ENCODE measurements around the gene KAT7. TPM values are rescaled to one million over a fixed set of nuclear protein-coding genes. Genes with fewer than 3 reads are reported as not detected.
"Not testable (repeated sequence)": the region's sequence is repeated elsewhere in the genome, so short reads cannot be mapped to it uniquely, and the experiment has no call there.

KAT7 gene
- 49.0 TPM for total RNA-seq

DNA sequence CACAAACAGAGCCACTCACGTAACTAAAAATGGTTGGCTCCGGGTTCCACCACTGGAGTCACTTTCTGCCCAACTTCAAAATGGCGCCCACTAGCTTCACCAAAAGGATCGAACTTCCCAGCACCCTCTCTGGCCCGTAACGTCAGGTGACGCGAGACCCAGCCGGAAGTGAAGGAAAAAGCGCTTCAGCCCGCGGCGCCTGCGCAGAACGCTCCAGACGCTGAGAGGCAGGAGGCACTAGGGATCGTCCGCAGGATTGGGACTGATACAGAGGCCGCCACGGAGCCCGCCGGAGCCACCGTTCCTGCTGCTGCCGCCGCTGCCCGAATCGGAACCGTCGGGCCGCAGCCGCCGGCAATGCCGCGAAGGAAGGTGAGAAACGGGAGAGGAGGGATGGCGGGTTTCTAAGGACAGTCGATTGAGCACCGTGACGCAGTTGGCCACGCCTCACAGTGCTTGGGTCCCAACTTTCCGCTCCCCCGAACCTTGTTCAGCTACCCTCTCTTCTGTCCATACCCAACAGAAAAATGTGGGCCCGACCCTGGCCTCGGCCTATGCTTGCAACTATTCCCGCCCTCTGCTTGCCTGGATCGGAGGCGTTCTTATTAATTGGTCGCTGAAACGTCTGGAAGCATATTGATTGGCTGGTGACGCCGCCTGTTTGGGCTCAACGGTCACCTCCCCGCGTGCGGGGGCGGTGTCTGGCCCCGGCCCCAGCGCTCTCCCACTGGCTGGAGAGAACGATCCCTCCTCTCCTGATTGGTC, at the start of gene KAT7:
Gene KAT7 (plus strand): TSS at position 204 of the 765 bp plus-strand sequence. CDS start 154 bp downstream, at position 358.
- peak; percentile 99 for DNase-seq

GRCh38 chr17:49739641-49740271, 48.7 kb upstream of the KAT7 start:
- DNase-seq = no peak

- no peak for DNase-seq
Observed at GRCh38 chr17:49741009-49741691, 47.3 kb upstream of the KAT7 start.

- no peak for DNase-seq
Observed at GRCh38 chr17:49741692-49742076, 46.8 kb upstream of the KAT7 start.

DNA sequence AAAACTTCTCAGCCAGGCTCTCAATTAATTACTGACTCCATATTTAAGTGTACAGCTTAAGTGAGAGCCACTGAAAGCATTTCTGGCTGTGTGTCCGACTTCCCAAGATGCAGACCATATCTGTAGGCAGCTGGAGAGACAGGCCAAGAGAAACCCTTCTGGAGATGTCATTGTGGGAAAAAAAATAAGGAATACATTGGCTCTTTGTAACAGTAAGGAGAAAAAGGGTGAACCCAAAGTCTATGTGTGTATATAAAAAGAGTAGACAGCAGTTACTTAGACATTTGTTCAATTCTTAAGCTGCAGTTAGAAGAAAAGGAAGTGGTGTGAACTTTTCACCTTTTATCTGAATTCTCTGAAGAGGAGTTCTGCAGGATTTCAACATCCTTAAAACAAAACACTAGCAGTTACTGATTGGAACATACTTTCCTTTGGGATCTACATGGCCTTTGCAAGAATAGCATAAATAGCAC, 46.3 kb upstream of the KAT7 start:
- DNase-seq = no peak

- DNase-seq = no peak
Observed at GRCh38 chr17:49745175-49746139, 43.0 kb upstream of the KAT7 start.

- DNase-seq = no peak
Observed at GRCh38 chr17:49746791-49747490, 41.5 kb upstream of the KAT7 start.

DNA sequence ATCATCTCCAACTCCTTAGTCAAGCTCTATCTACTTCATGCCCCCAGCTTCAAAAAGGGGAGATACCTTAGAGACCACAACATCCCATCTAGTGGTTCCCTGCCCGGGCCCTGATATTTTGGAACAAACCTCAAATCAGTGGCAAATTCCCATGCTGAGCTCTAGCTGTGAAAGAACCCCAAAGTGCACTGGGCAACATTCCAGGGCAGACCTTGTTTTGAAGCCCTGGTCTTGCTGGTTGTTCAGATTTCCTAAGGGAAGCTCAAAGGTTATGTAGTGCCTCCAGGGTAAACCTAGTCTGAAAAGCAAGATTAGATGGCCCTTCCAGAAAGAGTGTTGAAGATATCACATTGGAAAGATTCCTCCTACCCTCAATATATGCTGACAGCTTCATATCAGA, 40.8 kb upstream of the KAT7 start:
- DNase-seq = no peak

- DNase-seq = no peak
Observed at GRCh38 chr17:49748223-49748622, 40.3 kb upstream of the KAT7 start.

- DNase-seq = no peak
Observed at GRCh38 chr17:49748791-49749190, 39.7 kb upstream of the KAT7 start.

DNA sequence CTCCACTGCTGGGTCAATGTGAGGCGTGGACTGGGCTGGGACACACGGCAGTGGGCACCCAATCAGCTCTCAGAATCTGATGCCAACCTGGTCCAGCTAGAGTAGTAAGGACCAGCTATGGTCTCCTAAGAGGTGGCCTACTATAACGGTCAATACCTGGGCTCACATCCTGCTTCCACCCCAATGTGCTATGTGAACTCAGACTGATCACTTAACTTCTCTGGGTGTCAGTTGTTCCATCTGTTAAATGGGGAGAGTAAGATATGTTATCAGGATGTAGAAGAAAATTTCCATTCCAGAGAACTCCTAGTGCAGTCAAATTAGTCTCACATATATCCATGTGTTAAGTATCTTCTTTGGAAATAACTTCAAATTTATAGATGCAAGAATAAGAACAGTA, 38.8 kb upstream of the KAT7 start:
- DNase-seq = no peak

- DNase-seq = no peak
Observed at GRCh38 chr17:49752508-49752907, 36.0 kb upstream of the KAT7 start.

- DNase-seq = no peak
Observed at GRCh38 chr17:49753959-49754391, 34.5 kb upstream of the KAT7 start.

GRCh38 chr17:49755663-49756283, 32.7 kb upstream of the KAT7 start:
- DNase-seq = no peak

DNA sequence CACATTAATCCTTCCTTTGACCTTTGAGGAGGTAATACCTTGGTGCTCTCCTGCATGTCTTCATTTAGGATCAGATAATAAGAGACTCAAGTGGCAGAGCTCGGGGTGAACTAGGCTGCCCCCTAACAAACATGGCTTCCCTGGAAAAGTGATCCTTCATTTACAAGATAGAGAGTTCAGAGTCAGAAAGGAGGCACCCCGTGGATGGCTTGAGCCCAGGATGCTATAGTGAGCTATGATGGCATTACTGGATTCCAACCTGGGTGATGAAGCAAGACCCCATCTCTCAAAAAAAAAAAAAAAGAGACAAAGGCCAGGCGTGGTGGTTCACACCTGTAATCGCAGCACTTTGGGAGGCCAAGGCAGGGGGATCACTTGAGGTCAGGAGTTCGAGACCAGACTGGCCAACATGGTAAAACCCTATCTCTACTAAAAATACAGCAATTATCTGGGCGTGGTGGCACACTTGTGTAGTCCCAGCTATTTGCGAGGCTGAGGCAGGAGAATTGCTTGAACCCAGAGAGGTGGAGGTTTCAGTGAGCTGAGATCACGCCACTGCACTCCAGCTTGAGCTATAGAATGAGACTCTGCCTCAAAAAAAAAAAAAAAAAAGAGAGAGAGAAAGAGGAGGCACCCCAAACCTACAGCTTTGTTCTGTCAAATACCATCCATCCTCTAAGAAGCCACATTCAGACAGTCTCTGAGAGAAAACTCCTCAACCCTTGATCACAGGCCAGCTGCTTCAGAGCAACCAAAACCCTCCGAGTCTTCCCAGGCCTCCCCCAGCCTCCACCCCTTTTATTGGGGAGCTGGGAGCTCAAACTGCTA, 31.9 kb upstream of the KAT7 start:
- DNase-seq = no peak

- no peak for DNase-seq
Observed at GRCh38 chr17:49757151-49757777, 31.2 kb upstream of the KAT7 start.

- DNase-seq = not testable (repeated sequence)
Observed at GRCh38 chr17:49758464-49759010, 29.9 kb upstream of the KAT7 start.

GRCh38 chr17:49759203-49759602, 29.3 kb upstream of the KAT7 start:
- no peak for DNase-seq

DNA sequence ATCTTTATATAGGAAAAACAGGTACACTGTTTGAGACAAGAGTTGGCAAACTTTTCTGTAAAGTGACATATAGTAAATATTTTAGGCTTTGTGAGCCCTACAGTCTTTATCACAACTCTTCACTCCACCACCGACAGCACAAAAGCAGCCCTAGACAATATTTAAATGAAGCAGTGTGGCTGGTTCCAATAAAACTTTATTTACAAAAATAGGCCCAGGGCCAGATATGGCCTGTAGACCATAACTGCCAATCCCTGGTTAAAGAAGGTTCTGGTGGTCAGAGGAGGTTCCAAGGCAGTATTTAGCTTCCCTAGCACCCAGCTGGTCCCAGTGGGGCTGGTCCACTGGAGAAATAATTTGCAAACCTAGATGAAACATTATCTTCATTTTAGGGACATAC, 28.2 kb upstream of the KAT7 start:
- DNase-seq = no peak

Data from occipital lobe (tissue), 2 donors.